Sigmoid colon (tissue), 7 donors: ENCODE data around the gene UPK1A. TPM values are rescaled to one million over a fixed set of nuclear protein-coding genes. Genes with fewer than 3 reads are reported as not detected.

Experiments
- DNase-seq: peaks from one replicate; pipeline ENCODE4 v3.0.0-alpha.2; 2019
- H3K27ac ChIP-seq, 4 donors: fragments of 200-600 bp; sonication (generic); one replicate each; pipeline ENCODE4 v1.5.1; 2016 to 2019; ENCODE audit warnings: mild to moderate bottlenecking in 1 of 4
- H3K27me3 ChIP-seq, 3 donors: fragments of 200-600 bp; sonication (generic); one replicate each; pipeline ENCODE4 v1.5.1; 2019; ENCODE audit warnings: mild to moderate bottlenecking in 1 of 3
- H3K36me3 ChIP-seq, 4 donors: fragments of 200-600 bp; sonication (generic); one replicate each; pipeline ENCODE4 v1.5.1; 2016 to 2019
- H3K4me1 ChIP-seq, 4 donors: fragments of 200-600 bp; sonication (generic); one replicate each; pipeline ENCODE4 v1.5.1; 2017 to 2019
- H3K4me3 ChIP-seq, 4 donors: fragments of 200-600 bp; sonication (generic); one replicate each; pipeline ENCODE4 v1.5.1; 2017 to 2019; ENCODE audit warnings: mild to moderate bottlenecking in 2 of 4, moderate library complexity in 1 of 4
- H3K9me3 ChIP-seq, 4 donors: fragments of 200-600 bp in 3 of 4; sonication (generic) in 3 of 4; one replicate each; pipeline versions ENCODE4 v1.5.1 to v1.6.1; 2013 to 2019
- EP300 ChIP-seq, 4 donors: sonication (generic); formaldehyde crosslinking; IDR thresholded peaks; one replicate each; pipeline ENCODE4 v1.6.1; 2017; ENCODE audit warnings: antibody characterized with exemption in 4 of 4
- POLR2A ChIP-seq, 2 donors: fragments of 450-650 bp; IDR thresholded peaks; one replicate each; pipeline ENCODE4 v1.6.1; 2016; ENCODE audit warnings: antibody characterized with exemption in 2 of 2, mild to moderate bottlenecking in 2 of 2, moderate library complexity in 2 of 2
- POLR2AphosphoS5 ChIP-seq, 4 donors: sonication (generic); formaldehyde crosslinking; IDR thresholded peaks; one replicate each; pipeline ENCODE4 v1.6.1; 2017; ENCODE audit warnings: antibody characterized with exemption in 4 of 4
- WGBS, 2 donors: extraction: QIAGEN DNeasy Blood & Tissue Kit; methylation state at CpG; one replicate each; pipeline ENCODE4 v1.1.7; 2013; 5-methylcytosine and 5-hydroxymethylcytosine counted together
- intact Hi-C: fragments of 100-400 bp; cut with DNase I; formaldehyde crosslinking; loops from one replicate; pipeline ENCODE4 v1.15.1; 2023
- polyA plus RNA-seq, 3 donors: library from polyadenylated mRNA; stranded (reverse); fragments of 200-250 nt; gene quantifications; one replicate each; pipeline ENCODE4 v1.2.3, GENCODE V29; 2013
- total RNA-seq, 4 donors: library from RNA; depleted of rRNA; stranded (reverse); fragments of >200 nt; gene quantifications; one replicate each; pipeline ENCODE4 v1.1.0, GENCODE V29; 2016
- TF ChIP-seq, protein P1 (sequence below), 4 experiments: fragments of 450-650 bp in 3 of 4; fragments of 200-600 bp in 1 of 4; IDR thresholded peaks; one replicate each; pipeline ENCODE4 v1.5.1; 2016 to 2019; ENCODE audit warnings: antibody characterized with exemption in 4 of 4, mild to moderate bottlenecking in 3 of 4, moderate library complexity in 2 of 4
- donor health status: healthy with polysubstance abuse.
- donor health status: Bipolar disorder and iron deficiency.
- donor health status: healthy.

The UPK1A gene
- total and polyA plus RNA-seq, 7 donors = 0.55 TPM; not detected in 6

DNA sequence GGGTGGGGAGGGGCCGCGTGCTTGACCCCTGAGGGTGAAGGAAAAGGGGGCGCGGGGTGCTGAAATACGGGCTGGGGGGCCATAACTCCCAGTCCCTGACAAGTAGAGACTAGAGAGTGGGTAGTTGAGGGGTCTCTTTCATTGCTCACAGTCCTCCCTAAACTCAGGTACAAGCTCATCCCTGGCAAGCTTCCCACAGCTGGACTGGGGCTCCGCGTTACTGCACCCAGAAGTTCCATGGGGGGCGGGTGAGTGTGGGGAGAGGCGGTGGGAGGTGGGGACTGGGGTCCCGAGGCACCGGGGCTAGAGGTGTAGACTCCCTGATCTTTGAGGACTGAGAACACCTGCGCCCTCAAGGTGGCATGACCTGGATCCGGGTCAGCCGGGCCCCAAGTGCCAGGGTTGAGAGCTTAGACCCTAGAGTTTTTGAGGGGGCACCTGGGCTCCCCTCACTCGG is 23.5 kb upstream of the UPK1A start:
- no peaks in the 10 kb centered on the region for H3K27me3 ChIP-seq

GRCh38 chr19:35643255-35644205 is 22.8 kb upstream of the UPK1A start:
- H3K36me3 ChIP-seq = no peaks in the 10 kb centered on the region
- no peaks in the 10 kb centered on the region for H3K27me3 ChIP-seq
- 0 to 1% methylated on average over 69 of the region's 69 CpGs for WGBS, 2 donors
- H3K4me1 ChIP-seq = peaks cover 0 to 46% (median 37%) of the 10 kb centered on the region in 4 donors
- peak overlapping the region; percentile 46 to 60 (median 54) for H3K4me3 ChIP-seq
- DNase-seq = peak; percentile 90
- H3K27ac ChIP-seq = peak overlapping the region; percentile 86 to 94 (median 91)
- intact Hi-C loops = loop anchor here (2.0 to 10.0 kb wide), 3 partner anchors 15 to 969 kb away; partner anchors contain the start of genes RBM42, SCGB2B2, ZBTB32 and ZNF302
- TF ChIP-seq EP300 (IDR thresholded peaks at IDR 0.05) (no peak), POLR2AphosphoS5 (IDR thresholded peaks at IDR 0.05) (peak; percentile 35 to 58 (median 48))
- no peaks in the 10 kb centered on the region for H3K9me3 ChIP-seq

More for the DNA sequence above, 23.5 kb upstream of the UPK1A start:
- peaks cover 0 to 4% (median 1%) of the 10 kb centered on the region in 4 donors for H3K36me3 ChIP-seq
- no peak for DNase-seq
- peak overlapping the region; percentile 86 to 94 (median 91) for H3K27ac ChIP-seq
- intact Hi-C loops = loop anchor here (2.0 to 10.0 kb wide), 3 partner anchors 14 to 968 kb away; partner anchors contain the start of genes RBM42, SCGB2B2, ZBTB32 and ZNF302
- no peaks in the 10 kb centered on the region for H3K9me3 ChIP-seq
- peak overlapping the region; percentile 46 to 60 (median 54) for H3K4me3 ChIP-seq
- 31 to 42% methylated on average over 15 of the region's 15 CpGs for WGBS, 2 donors
- TF ChIP-seq POLR2A (IDR thresholded peaks at IDR 0.05) (no peak), POLR2AphosphoS5 (IDR thresholded peaks at IDR 0.05) (no peak), EP300 (IDR thresholded peaks at IDR 0.05) (no peak)
- TF ChIP-seq, protein P1, sequence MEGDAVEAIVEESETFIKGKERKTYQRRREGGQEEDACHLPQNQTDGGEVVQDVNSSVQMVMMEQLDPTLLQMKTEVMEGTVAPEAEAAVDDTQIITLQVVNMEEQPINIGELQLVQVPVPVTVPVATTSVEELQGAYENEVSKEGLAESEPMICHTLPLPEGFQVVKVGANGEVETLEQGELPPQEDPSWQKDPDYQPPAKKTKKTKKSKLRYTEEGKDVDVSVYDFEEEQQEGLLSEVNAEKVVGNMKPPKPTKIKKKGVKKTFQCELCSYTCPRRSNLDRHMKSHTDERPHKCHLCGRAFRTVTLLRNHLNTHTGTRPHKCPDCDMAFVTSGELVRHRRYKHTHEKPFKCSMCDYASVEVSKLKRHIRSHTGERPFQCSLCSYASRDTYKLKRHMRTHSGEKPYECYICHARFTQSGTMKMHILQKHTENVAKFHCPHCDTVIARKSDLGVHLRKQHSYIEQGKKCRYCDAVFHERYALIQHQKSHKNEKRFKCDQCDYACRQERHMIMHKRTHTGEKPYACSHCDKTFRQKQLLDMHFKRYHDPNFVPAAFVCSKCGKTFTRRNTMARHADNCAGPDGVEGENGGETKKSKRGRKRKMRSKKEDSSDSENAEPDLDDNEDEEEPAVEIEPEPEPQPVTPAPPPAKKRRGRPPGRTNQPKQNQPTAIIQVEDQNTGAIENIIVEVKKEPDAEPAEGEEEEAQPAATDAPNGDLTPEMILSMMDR (IDR thresholded peaks at IDR 0.05) = no peak
- H3K4me1 ChIP-seq = peaks cover 0 to 45% (median 36%) of the 10 kb centered on the region in 4 donors

DNA sequence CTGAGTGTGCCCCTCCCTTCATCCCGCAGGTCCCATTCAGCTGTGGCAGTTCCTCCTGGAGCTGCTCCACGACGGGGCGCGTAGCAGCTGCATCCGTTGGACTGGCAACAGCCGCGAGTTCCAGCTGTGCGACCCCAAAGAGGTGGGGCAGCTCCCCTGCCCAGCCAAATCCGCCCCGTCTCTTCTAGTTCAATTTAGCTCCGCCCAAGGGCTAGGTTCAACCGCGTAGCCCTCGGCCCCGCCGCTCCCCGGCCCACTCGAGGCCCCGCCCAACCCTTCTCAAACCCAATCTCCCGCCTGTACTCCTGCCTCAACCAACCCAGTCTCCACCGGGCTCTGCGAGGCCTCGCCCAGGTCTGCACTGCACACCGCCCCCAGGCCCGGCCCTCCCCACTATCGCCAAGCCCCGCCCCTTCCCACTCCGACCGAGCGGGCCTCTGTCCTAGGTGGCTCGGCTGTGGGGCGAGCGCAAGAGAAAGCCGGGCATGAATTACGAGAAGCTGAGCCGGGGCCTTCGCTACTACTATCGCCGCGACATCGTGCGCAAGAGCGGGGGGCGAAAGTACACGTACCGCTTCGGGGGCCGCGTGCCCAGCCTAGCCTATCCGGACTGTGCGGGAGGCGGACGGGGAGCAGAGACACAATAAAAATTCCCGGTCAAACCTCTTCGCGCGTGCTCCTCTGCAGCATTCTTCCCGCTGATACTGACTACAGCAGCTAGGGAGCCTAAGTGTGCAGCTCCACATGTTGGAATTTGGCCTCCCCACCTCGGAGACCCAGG is 21.9 kb upstream of the UPK1A start:
- Histone ChIP-seq H3K27me3 (no peaks in the 10 kb centered on the region), H3K27ac (peak overlapping the region; percentile 86 to 94 (median 91)), H3K4me3 (peak overlapping the region; percentile 46 to 60 (median 54)), H3K9me3 (no peaks in the 10 kb centered on the region), H3K36me3 (no peaks in the 10 kb centered on the region), H3K4me1 (peaks cover 0 to 54% (median 45%) of the 10 kb centered on the region in 4 donors)
- intact Hi-C loops = loop anchor here (5.0 to 10.0 kb wide), 2 partner anchors 58 to 970 kb away; partner anchors contain the start of genes SCGB2B2, ZBTB32 and ZNF302
- no peak for TF ChIP-seq POLR2A (IDR thresholded peaks at IDR 0.05)
- TF ChIP-seq EP300 (IDR thresholded peaks at IDR 0.05) = no peak
- TF ChIP-seq, protein P1 (IDR thresholded peaks at IDR 0.05) = no peak
- TF ChIP-seq POLR2AphosphoS5 (IDR thresholded peaks at IDR 0.05) = peak; percentile 31 to 69 (median 64)
- WGBS, 2 donors = 1% methylated on average over 60 of the region's 60 CpGs
- DNase-seq = peak; percentile 98

- Histone ChIP-seq H3K4me3 (peak overlapping the region; percentile 46 to 60 (median 54)), H3K27me3 (no peaks in the 10 kb centered on the region), H3K27ac (peak overlapping the region; percentile 86 to 94 (median 91)), H3K9me3 (no peaks in the 10 kb centered on the region), H3K36me3 (no peaks in the 10 kb centered on the region), H3K4me1 (peaks cover 0 to 61% (median 51%) of the 10 kb centered on the region in 4 donors)
- intact Hi-C loops = loop anchor here (5.0 to 10.0 kb wide), 5 partner anchors 57 to 970 kb away; partner anchors contain the start of genes HSPB6, PROSER3, SCGB2B2 and TMEM147
- WGBS, 2 donors = 18 to 20% methylated on average over 20 of the region's 20 CpGs
- TF ChIP-seq POLR2A (IDR thresholded peaks at IDR 0.05) = no peak
- TF ChIP-seq EP300 (IDR thresholded peaks at IDR 0.05) = no peak
- no peak for TF ChIP-seq POLR2AphosphoS5 (IDR thresholded peaks at IDR 0.05)
- TF ChIP-seq, protein P1 (IDR thresholded peaks at IDR 0.05) = no peak
- peak; percentile 93 for DNase-seq
These were observed 21.2 kb upstream of the UPK1A start for GRCh38 chr19:35644987-35645679.
